Measurements from ENCODE around the gene SLC22A2. TPM values are rescaled to one million over a fixed set of nuclear protein-coding genes. Genes with fewer than 3 reads are reported as not detected.
A peak's percentile ranks its signal among the peaks of the same experiment; 100 is the strongest.
"Not testable (repeated sequence)": the region's sequence is repeated elsewhere in the genome, so short reads cannot be mapped to it uniquely, and the experiment has no call there.

The SLC22A2 gene
- total and polyA plus RNA-seq, 9 donors: 0.04 to 0.32 (median 0.11) TPM; not detected in 3

DNA sequence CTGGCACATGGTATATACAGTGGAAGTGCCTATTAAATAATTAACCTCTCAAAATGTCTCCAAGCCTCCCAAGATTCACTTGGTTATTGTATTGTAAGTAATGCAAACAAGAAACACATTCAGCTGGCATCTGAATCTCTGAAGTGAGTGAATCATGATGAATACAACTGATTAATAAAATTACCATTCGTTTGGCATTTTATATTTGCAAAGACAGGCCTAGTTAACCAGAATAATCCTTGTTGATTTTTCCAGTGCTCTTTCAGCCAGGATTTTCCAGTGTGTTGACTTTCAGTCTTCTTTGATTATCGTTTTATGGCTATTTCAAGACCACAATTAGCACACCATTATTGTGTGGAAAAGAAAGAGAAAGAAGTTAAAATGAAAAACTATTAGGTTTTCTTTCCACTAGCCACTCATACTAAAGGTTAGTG is 20.3 kb downstream of the SLC22A2 start:
- no CpG with 5 or more reads among the region's 2 CpGs for WGBS (ENCODE audit: insufficient coverage)
- Histone ChIP-seq H3K4me3 (ENCODE audit: low read length) (no peak overlapping the region), H3K27me3 (ENCODE audit: control insufficient read depth, insufficient read depth, low read length) (no peaks in the 10 kb centered on the region), H3K36me3 (ENCODE audit: control insufficient read depth, insufficient read depth, low read length) (no peaks in the 10 kb centered on the region), H3K4me1 (ENCODE audit: control insufficient read depth, insufficient read depth, low read length) (no peaks in the 10 kb centered on the region), H3K27ac (ENCODE audit: low read length) (no peak overlapping the region), H3K9me3 (replicated peaks; ENCODE audit: control insufficient read depth, low read depth, low read length) (peaks cover 8% of the 10 kb centered on the region)
- no peak for DNase-seq

DNA sequence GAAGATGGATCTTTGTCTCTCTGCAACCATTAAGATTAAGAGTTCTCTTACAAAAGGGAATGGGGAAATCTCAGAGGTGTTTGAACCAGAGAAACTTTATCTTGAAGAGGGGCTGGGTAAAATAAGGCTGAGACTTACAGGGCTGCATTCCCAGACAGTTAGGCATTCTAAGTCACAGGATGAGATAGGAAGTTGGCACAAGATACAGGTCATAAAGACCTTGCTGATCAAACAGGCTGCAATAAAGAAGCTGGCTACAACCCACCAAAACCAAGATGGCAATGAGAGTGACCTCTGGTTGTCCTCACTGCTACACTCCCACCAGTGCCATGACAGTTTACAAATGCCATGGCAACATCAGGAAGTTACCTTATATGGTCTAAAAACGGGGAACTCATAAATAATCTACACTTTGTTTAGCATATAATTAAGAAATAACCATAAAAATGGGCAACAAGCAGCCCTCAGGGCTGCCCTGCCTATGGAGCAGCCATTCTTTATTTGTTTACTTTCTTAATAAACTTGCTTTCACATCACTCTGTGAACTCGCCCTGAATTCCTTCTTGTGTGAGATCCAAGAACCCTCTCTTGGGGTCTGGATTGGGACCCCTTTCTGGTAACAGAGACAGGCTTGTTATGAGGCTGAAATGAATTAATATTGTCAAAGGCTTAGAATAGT is 20.9 kb downstream of the SLC22A2 start:
- not testable (repeated sequence) for H3K27me3 ChIP-seq (ENCODE audit: control insufficient read depth, insufficient read depth, low read length); H3K27ac ChIP-seq (ENCODE audit: low read length); DNase-seq; H3K9me3 ChIP-seq (replicated peaks; ENCODE audit: control insufficient read depth, low read depth, low read length); H3K4me1 ChIP-seq (ENCODE audit: control insufficient read depth, insufficient read depth, low read length); H3K36me3 ChIP-seq (ENCODE audit: control insufficient read depth, insufficient read depth, low read length); H3K4me3 ChIP-seq (ENCODE audit: low read length)
- no CpG with 5 or more reads among the region's 2 CpGs for WGBS (ENCODE audit: insufficient coverage)

DNA sequence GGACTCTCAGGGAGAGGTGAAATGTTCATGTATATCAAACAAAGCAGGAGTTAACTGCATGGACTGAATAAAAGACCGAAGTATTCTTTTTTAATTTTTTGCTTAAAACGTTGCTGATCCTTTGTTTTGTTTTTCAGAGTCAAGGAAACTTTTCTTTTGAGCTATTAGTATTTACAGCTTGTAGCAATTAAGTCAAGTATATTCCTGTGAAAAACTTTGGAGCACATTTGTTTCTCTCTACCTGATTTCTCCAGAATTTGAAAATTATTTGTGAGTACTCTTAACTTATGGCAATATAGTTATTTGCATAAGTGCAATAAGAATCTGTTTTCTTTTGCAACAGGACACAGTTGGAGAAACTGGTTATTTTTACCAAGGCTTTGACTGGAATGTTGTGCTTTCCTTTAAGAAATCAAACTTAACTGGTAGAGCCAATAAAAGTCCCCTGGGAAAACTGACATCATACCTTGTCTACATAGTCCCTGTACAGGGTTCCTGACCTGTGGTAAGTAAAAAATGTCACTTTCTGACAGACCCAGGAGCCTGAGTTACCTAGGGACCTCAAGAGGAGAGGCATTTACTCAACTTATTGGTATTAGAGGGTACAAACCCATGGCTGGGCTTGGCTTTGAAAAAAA is 22.3 kb downstream of the SLC22A2 start:
- not testable (repeated sequence) for H3K4me1 ChIP-seq (ENCODE audit: control insufficient read depth, insufficient read depth, low read length); H3K36me3 ChIP-seq (ENCODE audit: control insufficient read depth, insufficient read depth, low read length); H3K9me3 ChIP-seq (replicated peaks; ENCODE audit: control insufficient read depth, low read depth, low read length); H3K27ac ChIP-seq (ENCODE audit: low read length); H3K4me3 ChIP-seq (ENCODE audit: low read length); DNase-seq; H3K27me3 ChIP-seq (ENCODE audit: control insufficient read depth, insufficient read depth, low read length)
- WGBS (ENCODE audit: insufficient coverage): no CpG with 5 or more reads among the region's 2 CpGs

DNA sequence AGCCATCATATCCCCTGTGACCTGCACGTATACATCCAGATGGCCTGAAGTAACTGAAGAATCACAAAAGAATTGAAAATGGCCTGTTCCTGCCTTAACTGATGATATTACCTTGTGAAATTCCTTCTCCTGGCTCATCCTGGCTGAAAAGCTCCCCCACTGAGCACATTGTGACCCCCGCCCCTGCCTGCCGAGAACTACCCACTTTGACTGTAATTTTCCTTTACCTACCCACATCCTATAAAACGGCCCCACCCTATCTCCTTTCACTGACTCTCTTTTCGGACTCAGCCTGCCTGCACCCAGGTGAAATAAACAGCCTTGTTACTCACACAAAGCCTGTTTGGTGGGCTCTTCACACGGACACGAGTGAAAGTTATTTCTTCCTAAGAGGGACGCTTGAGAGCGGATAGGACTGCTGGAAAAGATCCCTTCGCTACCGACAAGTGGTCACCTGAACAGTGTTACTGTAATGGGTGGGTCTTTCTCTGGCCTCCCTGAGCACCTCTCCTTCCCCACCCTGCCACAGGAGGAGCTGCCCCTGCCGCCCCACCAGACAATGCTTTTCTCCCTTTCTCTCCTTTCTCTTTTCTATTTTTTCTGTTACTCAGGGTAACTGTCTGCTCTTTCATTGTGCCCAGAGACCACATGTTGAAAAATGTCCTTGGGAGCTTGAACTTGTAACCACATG is 24.5 kb downstream of the SLC22A2 start:
- H3K4me1 ChIP-seq (ENCODE audit: control insufficient read depth, insufficient read depth, low read length); H3K27ac ChIP-seq (ENCODE audit: low read length); DNase-seq; H3K4me3 ChIP-seq (ENCODE audit: low read length); H3K9me3 ChIP-seq (replicated peaks; ENCODE audit: control insufficient read depth, low read depth, low read length); H3K27me3 ChIP-seq (ENCODE audit: control insufficient read depth, insufficient read depth, low read length); H3K36me3 ChIP-seq (ENCODE audit: control insufficient read depth, insufficient read depth, low read length): not testable (repeated sequence)
- 73% methylated on average over 8 of the region's 12 CpGs for WGBS (ENCODE audit: insufficient coverage)

DNA sequence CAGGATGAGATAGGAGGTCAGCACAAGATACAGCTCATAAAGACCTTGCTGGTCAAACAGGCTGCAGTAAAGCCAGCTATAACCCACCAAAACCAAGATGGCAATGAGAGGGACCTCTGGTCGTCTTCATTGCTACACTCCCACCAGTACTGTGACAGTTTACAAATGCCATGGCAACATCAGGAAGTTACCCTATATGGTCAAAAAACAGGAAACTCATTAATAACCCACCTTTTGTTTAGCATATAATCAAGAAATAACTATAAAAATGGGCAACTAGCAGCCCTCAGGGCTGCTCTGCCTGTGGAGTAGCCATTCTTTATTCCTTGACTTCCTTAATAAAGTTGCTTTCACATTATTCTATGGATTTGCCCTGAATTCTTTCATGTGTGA is 30.9 kb downstream of the SLC22A2 start:
- Histone ChIP-seq H3K27ac (ENCODE audit: low read length) (no peak overlapping the region), H3K4me3 (ENCODE audit: low read length) (no peak overlapping the region), H3K36me3 (ENCODE audit: control insufficient read depth, insufficient read depth, low read length) (no peaks in the 10 kb centered on the region), H3K27me3 (ENCODE audit: control insufficient read depth, insufficient read depth, low read length) (no peaks in the 10 kb centered on the region), H3K9me3 (replicated peaks; ENCODE audit: control insufficient read depth, low read depth, low read length) (no peaks in the 10 kb centered on the region), H3K4me1 (ENCODE audit: control insufficient read depth, insufficient read depth, low read length) (no peaks in the 10 kb centered on the region)
- no peak for DNase-seq
- WGBS (ENCODE audit: insufficient coverage): no CpG with 5 or more reads among the region's 1 CpG

DNA sequence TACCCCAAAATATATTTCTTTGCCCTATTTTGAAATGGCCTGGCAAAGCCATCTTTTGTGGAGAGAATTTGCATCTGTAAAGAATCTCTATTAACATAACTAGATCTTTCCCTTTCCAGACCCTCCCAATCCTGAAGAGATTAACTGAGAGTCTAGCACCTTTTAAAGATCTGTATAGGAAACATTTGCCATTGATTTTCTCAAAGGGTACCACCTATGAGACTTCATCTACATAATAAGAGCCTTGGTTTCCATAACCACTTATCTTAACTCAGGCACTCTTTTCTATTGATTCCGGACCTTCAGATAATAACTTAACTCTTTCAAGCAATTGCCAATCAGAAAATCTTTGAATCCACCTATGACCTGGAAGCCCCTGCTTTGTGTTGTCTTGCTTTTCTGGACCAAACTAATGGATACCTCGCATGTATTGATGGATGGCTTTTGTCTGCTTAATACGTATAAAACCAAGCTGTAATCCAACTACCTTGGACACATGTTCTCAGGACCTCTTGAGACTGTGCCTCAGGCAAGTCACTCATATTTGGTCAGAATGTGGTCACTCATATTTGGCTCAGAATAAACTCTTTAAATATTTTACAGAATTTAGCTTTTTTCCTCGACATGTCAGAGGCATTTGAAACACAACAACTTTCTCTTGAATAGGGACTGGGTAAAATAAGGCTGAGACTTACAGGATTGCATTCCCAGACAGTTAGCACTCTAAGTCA is 31.4 kb downstream of the SLC22A2 start:
- Histone ChIP-seq H3K27me3 (ENCODE audit: control insufficient read depth, insufficient read depth, low read length) (no peaks in the 10 kb centered on the region), H3K4me3 (ENCODE audit: low read length) (no peak overlapping the region), H3K36me3 (ENCODE audit: control insufficient read depth, insufficient read depth, low read length) (no peaks in the 10 kb centered on the region), H3K9me3 (replicated peaks; ENCODE audit: control insufficient read depth, low read depth, low read length) (no peaks in the 10 kb centered on the region), H3K27ac (ENCODE audit: low read length) (no peak overlapping the region), H3K4me1 (ENCODE audit: control insufficient read depth, insufficient read depth, low read length) (no peaks in the 10 kb centered on the region)
- WGBS (ENCODE audit: insufficient coverage): 80% methylated on average over 1 of the region's 4 CpGs
- no peak for DNase-seq

DNA sequence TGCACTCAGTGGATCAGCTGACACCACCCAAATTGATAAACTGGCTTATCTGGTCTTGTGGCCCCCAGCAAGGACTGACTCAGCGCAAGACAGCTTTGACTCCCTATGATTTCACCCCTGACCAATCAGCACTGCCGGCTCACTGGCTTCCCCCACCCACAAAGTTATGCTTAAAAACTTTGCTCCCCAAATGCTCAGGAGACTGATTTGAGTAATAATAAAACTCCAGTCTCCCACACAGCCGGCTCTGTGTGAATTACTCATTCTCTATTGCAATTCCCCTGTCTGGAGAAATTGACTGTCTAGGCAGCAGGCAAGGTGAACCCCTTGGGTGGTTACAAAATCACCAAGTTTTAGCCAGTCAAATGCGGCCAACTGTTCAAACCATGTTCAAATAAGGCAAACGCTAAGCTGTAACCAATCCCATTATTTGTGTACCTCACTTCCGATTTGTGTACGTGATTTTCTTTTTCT is 32.5 kb downstream of the SLC22A2 start:
- H3K9me3 ChIP-seq (replicated peaks; ENCODE audit: control insufficient read depth, low read depth, low read length): no peaks in the 10 kb centered on the region
- no peak overlapping the region for H3K4me3 ChIP-seq (ENCODE audit: low read length)
- H3K27me3 ChIP-seq (ENCODE audit: control insufficient read depth, insufficient read depth, low read length): no peaks in the 10 kb centered on the region
- H3K36me3 ChIP-seq (ENCODE audit: control insufficient read depth, insufficient read depth, low read length): no peaks in the 10 kb centered on the region
- 80% methylated on average over 3 of the region's 7 CpGs for WGBS (ENCODE audit: insufficient coverage)
- no peak overlapping the region for H3K27ac ChIP-seq (ENCODE audit: low read length)
- H3K4me1 ChIP-seq (ENCODE audit: control insufficient read depth, insufficient read depth, low read length): no peaks in the 10 kb centered on the region
- no peak for DNase-seq

DNA sequence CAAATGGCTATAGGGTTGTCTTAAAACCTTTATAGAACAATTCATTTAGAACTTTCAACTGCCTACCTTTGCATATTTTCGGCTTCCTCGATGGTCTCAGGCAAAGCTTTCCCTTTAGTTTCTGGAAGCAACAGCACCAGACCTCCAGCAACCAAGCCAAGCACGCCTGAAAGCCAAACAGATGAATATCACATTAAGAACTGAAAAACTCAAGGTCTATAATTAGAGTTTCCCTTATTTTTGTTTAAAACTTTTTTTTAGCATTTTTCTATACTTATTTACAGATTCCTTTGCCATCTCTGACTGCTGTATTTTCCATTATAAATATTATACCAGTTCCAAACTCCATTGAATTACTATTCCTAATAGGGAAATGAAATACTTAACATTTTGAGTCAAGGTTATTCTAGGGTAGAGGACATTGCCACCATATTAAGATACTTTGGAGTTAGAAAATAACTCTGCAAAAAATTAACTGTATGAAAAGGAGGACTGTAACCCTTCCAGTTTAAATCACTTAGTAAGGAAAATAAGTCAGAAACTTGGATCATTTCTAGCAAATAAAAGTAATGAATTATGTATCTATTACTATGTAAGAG is 33.9 kb downstream of the SLC22A2 start:
- H3K4me1 ChIP-seq (ENCODE audit: control insufficient read depth, insufficient read depth, low read length): no peaks in the 10 kb centered on the region
- 44% methylated on average over 2 of the region's 3 CpGs for WGBS (ENCODE audit: insufficient coverage)
- H3K27me3 ChIP-seq (ENCODE audit: control insufficient read depth, insufficient read depth, low read length): no peaks in the 10 kb centered on the region
- peak overlapping the region; percentile 13 for H3K27ac ChIP-seq (ENCODE audit: low read length)
- no peaks in the 10 kb centered on the region for H3K36me3 ChIP-seq (ENCODE audit: control insufficient read depth, insufficient read depth, low read length)
- H3K9me3 ChIP-seq (replicated peaks; ENCODE audit: control insufficient read depth, low read depth, low read length): no peaks in the 10 kb centered on the region
- DNase-seq: peak; percentile 79
- H3K4me3 ChIP-seq (ENCODE audit: low read length): no peak overlapping the region

DNA sequence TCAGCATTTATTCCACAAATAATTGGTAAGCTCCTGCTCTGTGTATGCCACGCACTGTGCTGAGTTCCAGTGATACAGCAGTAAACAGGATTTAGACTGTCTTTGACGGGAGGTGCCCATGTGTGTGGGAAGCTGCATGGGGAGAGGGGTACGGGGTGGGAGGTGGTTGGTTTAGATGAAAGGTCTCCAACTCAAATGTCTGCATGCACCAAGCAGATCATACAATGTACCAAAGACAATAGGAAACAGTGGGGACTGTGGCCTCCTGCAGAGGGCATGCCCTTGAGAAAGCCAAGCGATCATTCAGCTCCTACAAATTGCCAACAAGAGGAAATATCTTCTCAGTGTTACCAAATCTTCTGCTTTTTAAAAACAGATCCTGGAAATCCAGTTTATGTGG is 36.1 kb downstream of the SLC22A2 start:
- Histone ChIP-seq H3K27ac (ENCODE audit: low read length) (no peak overlapping the region), H3K36me3 (ENCODE audit: control insufficient read depth, insufficient read depth, low read length) (no peaks in the 10 kb centered on the region), H3K4me1 (ENCODE audit: control insufficient read depth, insufficient read depth, low read length) (peaks cover 3% of the 10 kb centered on the region), H3K4me3 (ENCODE audit: low read length) (no peak overlapping the region), H3K27me3 (ENCODE audit: control insufficient read depth, insufficient read depth, low read length) (peaks cover 3% of the 10 kb centered on the region), H3K9me3 (replicated peaks; ENCODE audit: control insufficient read depth, low read depth, low read length) (no peaks in the 10 kb centered on the region)
- WGBS (ENCODE audit: insufficient coverage): no CpG with 5 or more reads among the region's 4 CpGs
- no peak for DNase-seq
